ENCODE measurements around the gene TRIM7. TPM values are rescaled to one million over a fixed set of nuclear protein-coding genes. Genes with fewer than 3 reads are reported as not detected.

The TRIM7 gene
- polyA plus RNA-seq, 1 experiment: 3.2 TPM

- DNase-seq (ENCODE audit: low read depth): no peak
- Histone ChIP-seq H3K27me3 (ENCODE audit: control insufficient read depth, insufficient read depth, low read length) (no peaks in the 10 kb centered on the region), H3K4me3 (ENCODE audit: low read depth, low read length) (no peak overlapping the region), H3K36me3 (ENCODE audit: control insufficient read depth, insufficient read depth, low read length) (peaks cover 45% of the 10 kb centered on the region)
- POLR2A ChIA-PET: interaction anchor here (0.7 kb wide), 1 partner anchor 1679 kb away, joined by 7 read pairs; no protein-coding TSS in a partner anchor
- CTCF ChIA-PET: no interaction called here
- TF ChIP-seq, protein P1, sequence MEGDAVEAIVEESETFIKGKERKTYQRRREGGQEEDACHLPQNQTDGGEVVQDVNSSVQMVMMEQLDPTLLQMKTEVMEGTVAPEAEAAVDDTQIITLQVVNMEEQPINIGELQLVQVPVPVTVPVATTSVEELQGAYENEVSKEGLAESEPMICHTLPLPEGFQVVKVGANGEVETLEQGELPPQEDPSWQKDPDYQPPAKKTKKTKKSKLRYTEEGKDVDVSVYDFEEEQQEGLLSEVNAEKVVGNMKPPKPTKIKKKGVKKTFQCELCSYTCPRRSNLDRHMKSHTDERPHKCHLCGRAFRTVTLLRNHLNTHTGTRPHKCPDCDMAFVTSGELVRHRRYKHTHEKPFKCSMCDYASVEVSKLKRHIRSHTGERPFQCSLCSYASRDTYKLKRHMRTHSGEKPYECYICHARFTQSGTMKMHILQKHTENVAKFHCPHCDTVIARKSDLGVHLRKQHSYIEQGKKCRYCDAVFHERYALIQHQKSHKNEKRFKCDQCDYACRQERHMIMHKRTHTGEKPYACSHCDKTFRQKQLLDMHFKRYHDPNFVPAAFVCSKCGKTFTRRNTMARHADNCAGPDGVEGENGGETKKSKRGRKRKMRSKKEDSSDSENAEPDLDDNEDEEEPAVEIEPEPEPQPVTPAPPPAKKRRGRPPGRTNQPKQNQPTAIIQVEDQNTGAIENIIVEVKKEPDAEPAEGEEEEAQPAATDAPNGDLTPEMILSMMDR (IDR thresholded peaks at IDR 0.05; ENCODE audit: insufficient read depth, low read depth, low read length): no peak
These were observed 32.9 kb upstream of the TRIM7 start for GRCh38 chr5:181237729-181238385.

DNA sequence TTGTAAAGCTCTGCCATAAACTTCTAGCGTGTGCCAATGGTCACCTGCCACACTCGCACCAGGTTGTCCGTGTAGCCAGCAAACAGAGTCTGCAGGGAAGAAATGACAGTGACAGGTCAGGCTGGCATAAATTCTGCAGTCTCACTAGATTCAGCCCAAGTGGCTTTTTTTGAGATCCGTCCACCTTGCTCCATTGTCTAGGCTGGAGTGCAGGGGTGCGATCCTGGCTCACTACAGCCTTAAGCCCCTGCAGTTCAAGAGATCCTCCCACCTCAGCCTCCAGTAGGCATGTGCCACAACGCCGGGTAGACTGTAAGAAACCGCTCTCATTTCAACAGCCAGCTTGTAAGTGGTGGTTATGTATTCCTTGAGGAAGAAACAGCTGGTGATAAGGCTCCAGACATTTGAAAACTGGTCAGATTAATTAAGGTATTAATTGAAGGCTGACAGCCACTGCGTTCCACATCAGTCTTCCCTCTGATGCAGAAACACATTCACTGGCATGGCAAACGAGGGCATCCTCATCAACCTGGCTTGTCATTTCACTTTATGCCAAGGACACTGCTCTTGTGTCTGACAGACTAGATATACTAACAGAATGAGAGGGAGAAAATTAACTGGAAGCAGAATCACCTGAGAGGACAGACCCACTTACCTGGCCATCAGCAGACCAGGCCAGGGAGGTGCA is 32.1 kb upstream of the TRIM7 start:
- H3K4me3 ChIP-seq (ENCODE audit: low read depth, low read length): no peak overlapping the region
- H3K36me3 ChIP-seq (ENCODE audit: control insufficient read depth, insufficient read depth, low read length): peaks cover 46% of the 10 kb centered on the region
- TF ChIP-seq, protein P1 (IDR thresholded peaks at IDR 0.05; ENCODE audit: insufficient read depth, low read depth, low read length): no peak
- POLR2A ChIA-PET: interaction anchor here (0.6 kb wide), 1 partner anchor 66 kb away, joined by 3 read pairs; no protein-coding TSS in a partner anchor
- no peak for DNase-seq (ENCODE audit: low read depth)
- CTCF ChIA-PET: interaction anchor here (0.8 kb wide), 1 partner anchor 70 kb away, joined by 3 read pairs; no protein-coding TSS in a partner anchor
- H3K27me3 ChIP-seq (ENCODE audit: control insufficient read depth, insufficient read depth, low read length): no peaks in the 10 kb centered on the region

DNA sequence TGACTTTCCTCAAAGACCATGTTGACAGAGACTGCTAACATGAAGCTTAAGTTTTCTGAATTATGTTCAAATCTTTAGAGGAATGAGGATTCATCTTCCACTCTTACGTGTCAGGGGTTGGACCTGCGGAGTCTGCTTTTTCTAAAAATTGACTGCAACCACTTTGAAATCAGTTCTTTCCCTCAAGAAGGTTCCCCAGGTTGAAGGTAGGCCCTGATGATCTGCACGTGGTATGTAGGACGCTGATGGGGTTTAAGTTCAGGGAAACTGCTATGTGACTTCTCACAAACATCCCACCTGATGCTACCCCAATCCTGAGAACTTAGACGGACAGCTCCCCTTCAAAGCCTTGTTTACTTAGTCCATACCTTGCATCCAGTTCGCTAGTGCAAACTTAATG is 31.5 kb upstream of the TRIM7 start:
- POLR2A ChIA-PET: interaction anchor here (0.6 kb wide), 1 partner anchor 65 kb away, joined by 3 read pairs; no protein-coding TSS in a partner anchor
- peaks cover 40% of the 10 kb centered on the region for H3K36me3 ChIP-seq (ENCODE audit: control insufficient read depth, insufficient read depth, low read length)
- H3K27me3 ChIP-seq (ENCODE audit: control insufficient read depth, insufficient read depth, low read length): no peaks in the 10 kb centered on the region
- no peak overlapping the region for H3K4me3 ChIP-seq (ENCODE audit: low read depth, low read length)
- TF ChIP-seq, protein P1 (IDR thresholded peaks at IDR 0.05; ENCODE audit: insufficient read depth, low read depth, low read length): no peak
- DNase-seq (ENCODE audit: low read depth): no peak
- CTCF ChIA-PET: interaction anchor here (0.8 kb wide), 1 partner anchor 69 kb away, joined by 3 read pairs; no protein-coding TSS in a partner anchor

DNA sequence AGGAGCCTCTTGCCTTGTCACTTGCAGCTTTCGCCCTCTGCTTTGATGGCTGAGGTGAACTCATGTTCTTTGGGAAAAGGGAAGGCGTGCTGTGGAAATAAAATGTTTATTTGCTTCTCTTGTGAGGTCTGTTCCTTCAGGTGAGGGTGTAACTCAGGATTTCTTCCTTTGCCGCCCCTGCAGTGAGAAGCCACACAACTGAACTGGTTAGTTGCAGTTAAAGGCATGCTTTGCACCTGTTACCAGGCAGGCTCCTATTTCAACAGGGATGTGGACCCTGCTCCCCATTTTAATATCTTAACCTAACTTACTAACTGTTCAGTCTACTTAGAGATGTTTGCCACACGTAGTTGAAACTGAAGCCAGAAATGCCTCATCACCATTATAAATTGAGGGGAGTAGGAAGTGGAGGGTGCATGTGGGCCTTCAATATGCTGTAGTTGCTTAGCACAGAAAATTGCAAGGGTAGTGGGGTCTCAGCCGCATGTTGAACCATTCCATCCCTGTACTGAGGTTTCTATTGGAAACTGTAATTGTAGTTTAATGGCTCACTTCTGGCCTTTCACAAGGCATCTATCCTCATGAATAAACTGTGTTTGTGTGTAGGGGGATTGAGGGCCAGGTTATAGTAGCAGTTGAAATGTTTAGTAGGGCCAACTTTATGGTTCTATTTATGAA is 30.8 kb upstream of the TRIM7 start:
- TF ChIP-seq, protein P1 (IDR thresholded peaks at IDR 0.05; ENCODE audit: insufficient read depth, low read depth, low read length): no peak
- CTCF ChIA-PET: interaction anchor here (0.8 to 1.1 kb wide), 2 partner anchors 11 to 12 kb away, joined by 3 to 4 read pairs; partner anchors contain the start of gene TRIM41
- Histone ChIP-seq H3K36me3 (ENCODE audit: control insufficient read depth, insufficient read depth, low read length) (peaks cover 42% of the 10 kb centered on the region), H3K4me3 (ENCODE audit: low read depth, low read length) (no peak overlapping the region), H3K27me3 (ENCODE audit: control insufficient read depth, insufficient read depth, low read length) (no peaks in the 10 kb centered on the region)
- no peak for DNase-seq (ENCODE audit: low read depth)
- POLR2A ChIA-PET: no interaction called here

- peaks cover 44% of the 10 kb centered on the region for H3K36me3 ChIP-seq (ENCODE audit: control insufficient read depth, insufficient read depth, low read length)
- ChIA-PET POLR2A (no interaction called here), CTCF (interaction anchor here (0.8 to 1.1 kb wide), 2 partner anchors 11 to 12 kb away, joined by 3 to 4 read pairs; partner anchors contain the start of gene TRIM41)
- H3K4me3 ChIP-seq (ENCODE audit: low read depth, low read length): no peak overlapping the region
- TF ChIP-seq, protein P1 (IDR thresholded peaks at IDR 0.05; ENCODE audit: insufficient read depth, low read depth, low read length): no peak
- DNase-seq (ENCODE audit: low read depth): no peak
- H3K27me3 ChIP-seq (ENCODE audit: control insufficient read depth, insufficient read depth, low read length): no peaks in the 10 kb centered on the region
These were observed 30.3 kb upstream of the TRIM7 start for GRCh38 chr5:181235323-181235688.

Measured in BJ (cell line).